ENCODE results near the gene MDP1. TPM values are rescaled to one million over a fixed set of nuclear protein-coding genes. Genes with fewer than 3 reads are reported as not detected.

MDP1 gene
- total and polyA plus RNA-seq, 10 of the 15 experiments (the other 5 are each of a cell fraction or from before 2014, with no cell fraction given) = 10.4 to 45.8 (median 23.5) TPM

DNA sequence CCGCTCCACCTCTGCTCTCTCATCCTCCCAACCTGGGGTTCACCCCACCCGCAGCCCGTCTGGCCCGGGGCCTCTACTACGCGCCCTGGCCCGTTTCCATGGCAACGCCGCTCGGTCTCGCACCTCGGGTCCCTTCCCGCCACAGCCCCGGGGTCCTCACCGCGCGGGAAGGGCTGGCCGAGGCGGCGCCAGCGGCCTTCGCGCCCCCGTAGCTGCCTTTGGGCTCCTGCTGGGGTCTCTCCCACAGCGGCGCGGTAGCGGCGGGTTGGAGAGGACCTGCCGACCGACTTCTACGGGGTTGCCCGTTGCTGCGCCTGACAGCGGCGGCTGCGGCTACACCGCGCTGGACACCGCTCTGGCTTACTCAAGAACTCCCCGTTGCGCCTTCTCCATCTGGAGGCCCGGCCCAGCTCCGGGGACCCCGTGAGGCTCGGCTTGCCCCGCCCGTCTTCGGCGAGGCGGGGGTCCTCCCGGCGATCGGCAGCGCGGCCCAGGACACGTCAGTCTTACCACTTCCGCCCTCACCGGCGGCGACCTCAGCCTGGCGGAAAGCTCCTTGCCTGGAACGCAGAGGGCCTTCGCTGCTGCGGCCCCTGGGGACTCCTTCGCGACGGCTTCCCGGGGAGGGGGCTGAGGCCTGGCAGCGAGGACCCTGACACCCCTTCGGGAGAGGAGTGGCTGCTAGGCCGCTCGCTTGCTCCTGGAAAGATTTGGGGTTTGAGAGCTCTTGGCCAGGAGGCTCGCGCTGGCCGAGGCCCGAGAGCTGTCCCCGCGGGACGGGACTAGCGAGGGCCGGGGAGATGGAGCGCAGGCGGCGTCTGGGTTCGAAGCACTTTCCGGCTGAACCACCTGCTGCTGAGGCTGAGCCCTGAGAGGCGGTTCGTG is 20.4 kb downstream of the MDP1 start, which contains the start of gene TM9SF1 (continued):
- no peak for TF ChIP-seq WRNIP1 (IDR thresholded peaks at IDR 0.05; ENCODE audit: borderline replicate concordance, low read depth, low read length)
- TF ChIP-seq, protein P1, sequence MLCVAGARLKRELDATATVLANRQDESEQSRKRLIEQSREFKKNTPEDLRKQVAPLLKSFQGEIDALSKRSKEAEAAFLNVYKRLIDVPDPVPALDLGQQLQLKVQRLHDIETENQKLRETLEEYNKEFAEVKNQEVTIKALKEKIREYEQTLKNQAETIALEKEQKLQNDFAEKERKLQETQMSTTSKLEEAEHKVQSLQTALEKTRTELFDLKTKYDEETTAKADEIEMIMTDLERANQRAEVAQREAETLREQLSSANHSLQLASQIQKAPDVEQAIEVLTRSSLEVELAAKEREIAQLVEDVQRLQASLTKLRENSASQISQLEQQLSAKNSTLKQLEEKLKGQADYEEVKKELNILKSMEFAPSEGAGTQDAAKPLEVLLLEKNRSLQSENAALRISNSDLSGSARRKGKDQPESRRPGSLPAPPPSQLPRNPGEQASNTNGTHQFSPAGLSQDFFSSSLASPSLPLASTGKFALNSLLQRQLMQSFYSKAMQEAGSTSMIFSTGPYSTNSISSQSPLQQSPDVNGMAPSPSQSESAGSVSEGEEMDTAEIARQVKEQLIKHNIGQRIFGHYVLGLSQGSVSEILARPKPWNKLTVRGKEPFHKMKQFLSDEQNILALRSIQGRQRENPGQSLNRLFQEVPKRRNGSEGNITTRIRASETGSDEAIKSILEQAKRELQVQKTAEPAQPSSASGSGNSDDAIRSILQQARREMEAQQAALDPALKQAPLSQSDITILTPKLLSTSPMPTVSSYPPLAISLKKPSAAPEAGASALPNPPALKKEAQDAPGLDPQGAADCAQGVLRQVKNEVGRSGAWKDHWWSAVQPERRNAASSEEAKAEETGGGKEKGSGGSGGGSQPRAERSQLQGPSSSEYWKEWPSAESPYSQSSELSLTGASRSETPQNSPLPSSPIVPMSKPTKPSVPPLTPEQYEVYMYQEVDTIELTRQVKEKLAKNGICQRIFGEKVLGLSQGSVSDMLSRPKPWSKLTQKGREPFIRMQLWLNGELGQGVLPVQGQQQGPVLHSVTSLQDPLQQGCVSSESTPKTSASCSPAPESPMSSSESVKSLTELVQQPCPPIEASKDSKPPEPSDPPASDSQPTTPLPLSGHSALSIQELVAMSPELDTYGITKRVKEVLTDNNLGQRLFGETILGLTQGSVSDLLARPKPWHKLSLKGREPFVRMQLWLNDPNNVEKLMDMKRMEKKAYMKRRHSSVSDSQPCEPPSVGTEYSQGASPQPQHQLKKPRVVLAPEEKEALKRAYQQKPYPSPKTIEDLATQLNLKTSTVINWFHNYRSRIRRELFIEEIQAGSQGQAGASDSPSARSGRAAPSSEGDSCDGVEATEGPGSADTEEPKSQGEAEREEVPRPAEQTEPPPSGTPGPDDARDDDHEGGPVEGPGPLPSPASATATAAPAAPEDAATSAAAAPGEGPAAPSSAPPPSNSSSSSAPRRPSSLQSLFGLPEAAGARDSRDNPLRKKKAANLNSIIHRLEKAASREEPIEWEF (IDR thresholded peaks at IDR 0.05; ENCODE audit: insufficient replicate concordance, low read depth, low read length) = no peak
- TF ChIP-seq STAT1 (conservative IDR thresholded peaks at IDR 0.05) = peak; percentile 92; the same call in 1 of the 2 replicates

DNA sequence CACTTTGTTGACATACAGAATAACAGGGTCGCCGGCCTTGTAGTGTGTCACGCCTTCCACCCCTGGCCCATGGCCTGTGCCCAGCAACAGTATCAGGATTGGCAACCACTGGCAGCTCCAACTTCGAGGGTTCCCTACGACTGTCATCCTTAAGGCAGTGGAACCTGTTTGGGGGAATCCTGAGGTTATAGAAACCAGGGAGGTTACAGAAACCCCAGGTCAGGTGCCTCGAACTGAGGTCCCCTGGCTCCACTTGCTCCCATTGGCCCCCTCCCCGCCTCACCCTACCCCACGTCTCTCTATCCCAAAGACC is 21.0 kb downstream of the MDP1 start:
- Histone ChIP-seq H3K27ac (ENCODE audit: control insufficient read depth, insufficient read depth) (peak overlapping the region; percentile 96), H3K27me3 (replicated peaks in 1 of 2; ENCODE audit: control insufficient read depth in 2 of 2, insufficient read depth in 2 of 2, low read length in 1 of 2) (no peaks in the 10 kb centered on the region), H2AFZ (ENCODE audit: control insufficient read depth, low read depth, low read length) (peak overlapping the region; percentile 98), H3K4me2 (ENCODE audit: control insufficient read depth, insufficient read depth) (peak overlapping the region; percentile 83), H3K4me3 (peak overlapping the region; percentile 68), H3K79me2 (ENCODE audit: control insufficient read depth, insufficient read depth, low read length) (peaks cover 48% of the 10 kb centered on the region), H4K20me1 (ENCODE audit: control insufficient read depth, insufficient read depth) (no peaks in the 10 kb centered on the region), H3K9me3 (replicated peaks; ENCODE audit: control insufficient read depth, insufficient read depth, low read length) (no peaks in the 10 kb centered on the region; the same call in 1 of the 3 replicates), H3K9ac (ENCODE audit: control insufficient read depth, insufficient read depth, low read length) (peak overlapping the region; percentile 92), H3K4me1 (ENCODE audit: control insufficient read depth, insufficient read depth, low read length) (peaks cover 15% of the 10 kb centered on the region), H3K36me3 (ENCODE audit: control insufficient read depth in 2 of 2, insufficient read depth in 2 of 2, low read length in 1 of 2) (peaks cover 0 to 4% of the 10 kb centered on the region in 2 experiments; a peak in 2 of 4 replicates)
- ChIA-PET RAD21 (ENCODE audit: unreplicated experiment) (interaction anchor here (1.0 to 3.0 kb wide), 8 partner anchors 20 to 104 kb away, joined by 3 to 10 read pairs (median 4); partner anchors contain the start of genes DCAF11, IRF9, MDP1 and NRL), SMC1A (ENCODE audit: uncharacterized antibody, unreplicated experiment) (interaction anchor here (0.8 to 1.8 kb wide), 4 partner anchors 18 to 138 kb away, joined by 3 to 5 read pairs (median 4); partner anchors contain the start of genes CHMP4A, DCAF11 and NRL), CTCF (interaction anchor here (1.0 to 2.9 kb wide), 6 partner anchors 16 to 102 kb away, joined by 3 to 11 read pairs (median 4); partner anchors contain the start of genes MDP1 and TINF2), POLR2A (interaction anchor here (0.9 to 3.9 kb wide), 9 partner anchors 9 to 58 kb away, joined by 3 to 50 read pairs (median 12); partner anchors contain the start of genes CHMP4A, IRF9, MDP1 and PSME1)
- in situ Hi-C loops (cut with MboI) (no loop called here), intact Hi-C loops (cut with micrococcal nuclease; ENCODE audit: unreplicated experiment) (no loop called here)
- no peak for FAIRE-seq
- no peak for ATAC-seq
- DNase-seq (ENCODE audit: low read depth, low spot score) = no peak
- no TSS peak for BruUV-seq (replicated peaks)
- 82% methylated on average over 6 of the region's 8 CpGs for WGBS (ENCODE audit: insufficient coverage, insufficient replicate concordance, low lambda C conversion rate, missing lambda C conversion rate)
- TF ChIP-seq NFYB (IDR thresholded peaks at IDR 0.05; ENCODE audit: insufficient read depth, low read depth, low read length) (0 out of 2 replicates have a peak, but pooled peaks have one; percentile 22), WRNIP1 (IDR thresholded peaks at IDR 0.05; ENCODE audit: borderline replicate concordance, low read depth, low read length) (0 out of 2 replicates have a peak, but pooled peaks have one; percentile 37), RUNX3 (IDR thresholded peaks at IDR 0.05; ENCODE audit: low read length) (no peak), BCL11A (IDR thresholded peaks at IDR 0.05; ENCODE audit: low read depth, low read length) (no peak), BRCA1 (IDR thresholded peaks at IDR 0.05; ENCODE audit: low read depth, low read length) (no peak), MLLT1 (IDR thresholded peaks at IDR 0.05) (no peak), KDM1A (IDR thresholded peaks at IDR 0.05; ENCODE audit: borderline replicate concordance) (no peak), LARP7 (IDR thresholded peaks at IDR 0.05) (no peak), HDGF (IDR thresholded peaks at IDR 0.05) (0 out of 2 replicates have a peak, but pooled peaks have one; percentile 44), CHD1 (IDR thresholded peaks at IDR 0.05; ENCODE audit: low read depth, low read length) (no peak), POLR2A (IDR thresholded peaks at IDR 0.05; ENCODE audit: low read depth, low read length) (no peak)
- TF ChIP-seq, protein P2, sequence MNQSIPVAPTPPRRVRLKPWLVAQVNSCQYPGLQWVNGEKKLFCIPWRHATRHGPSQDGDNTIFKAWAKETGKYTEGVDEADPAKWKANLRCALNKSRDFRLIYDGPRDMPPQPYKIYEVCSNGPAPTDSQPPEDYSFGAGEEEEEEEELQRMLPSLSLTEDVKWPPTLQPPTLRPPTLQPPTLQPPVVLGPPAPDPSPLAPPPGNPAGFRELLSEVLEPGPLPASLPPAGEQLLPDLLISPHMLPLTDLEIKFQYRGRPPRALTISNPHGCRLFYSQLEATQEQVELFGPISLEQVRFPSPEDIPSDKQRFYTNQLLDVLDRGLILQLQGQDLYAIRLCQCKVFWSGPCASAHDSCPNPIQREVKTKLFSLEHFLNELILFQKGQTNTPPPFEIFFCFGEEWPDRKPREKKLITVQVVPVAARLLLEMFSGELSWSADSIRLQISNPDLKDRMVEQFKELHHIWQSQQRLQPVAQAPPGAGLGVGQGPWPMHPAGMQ (IDR thresholded peaks at IDR 0.05; ENCODE audit: borderline replicate concordance) = no peak

Data from GM12878 (cell line).